Stimulated activated CD4-positive, alpha-beta T cell treated with anti-CD3 and anti-CD28 coated beads, TNF-alpha, amount 100 ng/mL, for 24 hours (primary cell): ENCODE results near the gene M1AP.

Experiments used
- DNase-seq, 3 experiments: peaks; one replicate each; pipeline ENCODE4 v3.0.0-alpha.2; 2020; ENCODE audit warnings: low read depth in 3 of 3

M1AP gene

GRCh38 chr2:74546004-74546403 lies 102.1 kb downstream of the M1AP start:
- DNase-seq: no peak

GRCh38 chr2:74544634-74545033 lies 103.5 kb downstream of the M1AP start:
- DNase-seq: no peak

GRCh38 chr2:74542978-74543377 lies 105.2 kb downstream of the M1AP start:
- DNase-seq: no peak

- no peak for DNase-seq
Measured at GRCh38 chr2:74540291-74540690, 107.8 kb downstream of the M1AP start.

- no peak for DNase-seq
Measured at GRCh38 chr2:74538881-74539339, 109.2 kb downstream of the M1AP start.

DNA sequence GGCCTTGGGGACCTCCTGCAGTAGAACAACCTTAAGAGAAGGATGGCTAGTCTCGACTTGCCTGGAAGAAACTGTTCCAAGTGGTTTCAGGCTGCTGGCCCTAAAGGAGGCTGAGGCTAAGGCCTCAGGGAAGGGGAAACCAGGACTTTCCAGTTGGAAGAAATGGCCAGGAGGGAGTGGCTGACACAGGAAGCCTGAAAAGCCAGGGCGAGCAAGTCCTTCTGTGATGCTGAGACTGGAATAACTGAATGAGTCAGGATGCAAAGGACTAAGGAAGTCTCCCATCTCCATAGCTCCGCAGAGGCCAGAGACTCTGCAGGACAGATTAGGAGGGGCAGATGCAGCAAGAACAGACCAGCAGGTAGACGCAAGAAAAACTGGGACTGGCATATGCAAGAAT lies 111.0 kb downstream of the M1AP start:
- no peak for DNase-seq

GRCh38 chr2:74536166-74536950 lies 111.8 kb downstream of the M1AP start:
- no peak for DNase-seq

DNA sequence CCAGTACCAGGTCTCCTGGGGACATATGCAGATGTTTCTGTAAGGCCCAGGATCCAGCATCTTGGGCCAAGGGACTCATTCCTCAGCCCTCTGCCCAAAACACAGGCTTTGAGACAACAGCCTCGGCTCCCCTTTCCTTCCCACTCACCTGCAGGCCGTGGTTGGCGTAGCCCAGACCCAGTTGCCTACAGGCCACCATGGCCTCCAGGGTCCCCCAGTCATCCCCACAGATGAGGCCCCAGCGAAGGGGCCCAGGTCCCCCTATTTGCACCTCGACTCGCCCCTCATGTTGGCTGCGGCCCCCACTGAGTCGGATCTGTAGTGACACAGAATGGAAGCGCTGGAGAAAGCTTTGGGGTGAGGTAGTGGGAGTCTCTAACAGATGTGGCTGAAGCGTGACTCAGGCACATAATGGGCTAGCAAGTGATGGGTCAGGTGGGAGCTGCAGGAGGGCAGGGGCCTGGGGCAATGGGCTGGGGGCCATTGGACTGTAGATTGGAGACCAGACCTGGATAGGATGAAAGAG lies 112.6 kb downstream of the M1AP start:
- DNase-seq: no peak

- no peak for DNase-seq
Measured at GRCh38 chr2:74534411-74534810, 113.7 kb downstream of the M1AP start.

DNA sequence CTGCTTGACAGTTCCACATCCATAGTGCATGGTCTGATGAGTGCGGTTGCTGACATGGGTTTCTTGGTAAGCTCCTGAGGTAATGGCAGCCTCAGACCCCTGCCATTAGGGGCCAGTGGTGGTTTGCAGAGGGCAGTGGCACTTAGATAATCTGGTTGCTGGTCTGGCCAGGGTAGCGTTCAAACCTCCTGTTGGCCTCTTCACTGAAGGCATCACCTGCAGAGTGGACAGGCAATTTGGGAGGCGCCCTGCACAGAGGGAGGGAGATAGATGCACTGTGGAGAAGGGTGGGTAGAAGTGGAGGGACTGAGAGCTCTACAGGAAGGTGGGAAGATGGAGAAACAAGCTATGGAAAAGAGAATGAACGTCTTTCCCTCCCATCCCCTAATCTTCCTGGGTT lies 114.7 kb downstream of the M1AP start:
- no peak for DNase-seq

DNA sequence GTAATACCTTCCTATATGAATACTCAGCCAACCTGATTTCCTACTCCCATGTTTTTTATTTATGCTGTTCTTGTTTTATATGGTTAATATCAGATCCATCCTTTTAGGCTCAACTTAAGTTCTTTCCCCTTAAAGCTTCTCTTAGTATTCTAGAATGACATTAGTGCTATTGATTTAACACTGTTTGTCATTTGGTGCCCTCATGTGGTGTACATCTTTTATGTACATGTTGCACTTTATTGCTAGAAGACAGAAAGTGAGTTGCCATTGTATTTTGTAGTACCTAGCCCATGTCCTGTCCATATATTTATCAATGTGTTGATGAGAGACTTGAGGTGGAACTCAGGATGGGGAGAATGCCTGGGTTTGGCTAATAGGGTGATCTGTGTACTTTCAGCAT lies 115.9 kb downstream of the M1AP start:
- DNase-seq: no peak

DNA sequence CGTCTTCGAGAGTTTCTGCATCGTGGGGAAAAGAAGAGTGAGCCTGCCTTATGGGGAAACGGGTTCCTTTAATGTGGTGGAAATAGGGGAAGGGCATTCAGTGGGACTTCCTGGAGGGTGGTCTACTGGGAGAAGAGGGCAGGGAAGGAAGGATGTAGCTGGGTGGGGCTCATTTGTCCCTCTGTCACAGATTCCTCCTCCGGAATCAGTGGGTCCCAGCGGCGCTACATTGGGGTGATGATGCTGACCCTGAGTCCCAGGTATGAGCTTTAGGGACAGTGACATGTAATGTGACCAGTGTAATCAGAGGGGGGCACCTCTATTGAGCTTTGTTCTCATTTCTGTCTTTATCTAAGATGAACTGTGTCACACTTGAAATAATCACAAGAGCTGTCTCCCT lies 116.5 kb downstream of the M1AP start:
- no peak for DNase-seq

DNA sequence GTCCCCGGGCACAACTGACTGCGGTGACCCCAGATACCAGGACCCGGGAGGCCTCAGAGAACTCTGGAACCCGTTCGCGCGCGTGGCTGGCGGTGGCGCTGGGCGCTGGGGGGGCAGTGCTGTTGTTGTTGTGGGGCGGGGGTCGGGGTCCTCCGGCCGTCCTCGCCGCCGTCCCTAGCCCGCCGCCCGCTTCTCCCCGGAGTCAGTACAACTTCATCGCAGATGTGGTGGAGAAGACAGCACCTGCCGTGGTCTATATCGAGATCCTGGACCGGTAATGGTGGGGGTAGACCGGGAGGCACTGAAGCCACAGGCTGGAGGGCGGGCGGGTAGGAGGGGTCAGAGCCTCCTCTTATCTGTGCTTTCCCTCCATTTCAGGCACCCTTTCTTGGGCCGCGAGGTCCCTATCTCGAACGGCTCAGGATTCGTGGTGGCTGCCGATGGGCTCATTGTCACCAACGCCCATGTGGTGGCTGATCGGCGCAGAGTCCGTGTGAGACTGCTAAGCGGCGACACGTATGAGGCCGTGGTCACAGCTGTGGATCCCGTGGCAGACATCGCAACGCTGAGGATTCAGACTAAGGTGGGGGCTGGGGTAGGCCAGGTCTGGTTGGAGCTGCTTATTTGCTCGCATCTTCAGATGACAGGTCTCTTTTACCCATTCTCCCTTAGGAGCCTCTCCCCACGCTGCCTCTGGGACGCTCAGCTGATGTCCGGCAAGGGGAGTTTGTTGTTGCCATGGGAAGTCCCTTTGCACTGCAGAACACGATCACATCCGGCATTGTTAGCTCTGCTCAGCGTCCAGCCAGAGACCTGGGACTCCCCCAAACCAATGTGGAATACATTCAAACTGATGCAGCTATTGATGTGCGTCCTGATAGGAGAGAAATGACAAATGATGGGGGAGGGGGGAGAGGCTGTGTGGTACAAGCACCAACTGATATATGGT lies 117.6 kb downstream of the M1AP start:
- DNase-seq: peak in 1 of 3 experiments; percentile 46

DNA sequence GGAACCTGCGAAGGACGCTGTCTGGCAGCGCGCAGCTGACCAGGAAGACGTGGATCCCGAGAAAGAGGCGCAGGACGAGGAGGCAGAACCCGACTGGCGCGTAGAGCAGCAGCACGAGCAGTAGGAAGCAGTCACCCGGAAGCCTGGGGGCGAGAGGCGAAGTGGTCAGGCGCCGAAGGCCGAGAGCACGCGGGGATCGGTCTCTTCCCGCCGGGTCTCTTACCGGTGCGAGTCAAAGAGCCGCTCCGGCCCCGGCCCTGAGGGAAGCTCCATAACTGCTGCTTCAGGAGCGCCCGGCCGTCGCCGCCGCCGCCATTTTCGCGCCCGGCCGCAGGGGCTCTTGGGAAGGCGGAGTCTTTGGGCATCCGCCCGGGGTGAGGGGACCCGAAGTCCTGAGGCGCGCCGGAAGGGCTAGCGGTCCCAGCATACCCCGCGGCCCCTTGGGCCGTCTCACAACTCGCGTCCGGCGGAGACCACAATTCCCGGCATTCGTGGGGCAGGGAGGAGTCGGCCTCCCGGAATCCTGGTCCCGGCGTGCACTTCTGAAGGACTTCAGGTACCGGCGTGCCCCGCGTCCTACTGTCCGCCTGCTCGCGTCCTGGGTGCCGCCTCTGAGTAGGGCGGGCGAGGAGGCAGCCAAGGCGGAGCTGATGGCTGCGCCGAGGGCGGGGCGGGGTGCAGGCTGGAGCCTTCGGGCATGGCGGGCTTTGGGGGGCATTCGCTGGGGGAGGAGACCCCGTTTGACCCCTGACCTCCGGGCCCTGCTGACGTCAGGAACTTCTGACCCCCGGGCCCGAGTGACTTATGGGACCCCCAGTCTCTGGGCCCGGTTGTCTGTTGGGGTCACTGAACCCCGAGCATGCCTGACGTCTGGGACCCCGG lies 118.5 kb downstream of the M1AP start, which contains the start of the genes AUP1 and HTRA2:
TSS of gene AUP1 (minus strand) at position 350 of the 882 bp plus-strand sequence. CDS start at position 273, 77 bp downstream.
TSS of gene HTRA2 (plus strand) at position 577 of the 882 bp plus-strand sequence. CDS start at position 651, 74 bp downstream.
- DNase-seq: peak; percentile 84 to 96 (median 87)

DNA sequence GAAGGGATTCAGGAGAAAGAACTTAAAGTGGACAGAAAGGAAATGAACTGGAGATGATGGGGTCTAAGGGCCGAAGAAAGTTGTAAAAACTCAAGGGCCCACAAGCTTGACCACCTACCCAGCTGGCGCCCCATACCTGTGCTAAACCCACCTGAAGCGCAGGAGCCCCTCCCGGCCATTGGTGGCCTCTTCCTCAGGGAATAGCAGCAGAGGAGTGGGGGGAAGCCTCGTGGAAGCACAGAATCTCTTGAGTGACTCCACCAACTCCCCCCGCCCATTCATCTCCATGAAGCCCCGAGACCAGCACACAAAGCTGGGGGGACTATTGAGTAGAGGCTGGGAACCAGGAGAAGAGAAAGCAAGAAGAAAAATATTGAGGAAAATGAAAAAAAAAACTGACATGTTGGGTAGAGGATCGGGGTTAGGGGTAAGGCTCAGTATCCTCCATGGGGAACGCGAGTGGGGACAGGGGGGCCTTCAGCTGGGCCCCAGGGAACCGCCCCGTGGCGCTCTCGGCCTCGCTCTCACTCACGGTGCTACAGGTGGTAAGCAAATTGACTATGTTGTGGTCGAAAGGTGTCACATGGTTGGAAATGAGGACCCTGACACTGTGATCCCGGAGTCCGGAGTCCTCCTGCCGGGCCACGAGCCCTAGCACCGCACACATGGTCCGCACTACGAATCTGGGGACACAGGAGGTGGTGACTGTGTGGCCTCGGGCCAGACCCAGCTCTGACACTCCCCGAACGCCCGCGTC lies 119.4 kb downstream of the M1AP start:
- no peak for DNase-seq

GRCh38 chr2:74527741-74528140 lies 120.4 kb downstream of the M1AP start:
- DNase-seq: no peak

DNA sequence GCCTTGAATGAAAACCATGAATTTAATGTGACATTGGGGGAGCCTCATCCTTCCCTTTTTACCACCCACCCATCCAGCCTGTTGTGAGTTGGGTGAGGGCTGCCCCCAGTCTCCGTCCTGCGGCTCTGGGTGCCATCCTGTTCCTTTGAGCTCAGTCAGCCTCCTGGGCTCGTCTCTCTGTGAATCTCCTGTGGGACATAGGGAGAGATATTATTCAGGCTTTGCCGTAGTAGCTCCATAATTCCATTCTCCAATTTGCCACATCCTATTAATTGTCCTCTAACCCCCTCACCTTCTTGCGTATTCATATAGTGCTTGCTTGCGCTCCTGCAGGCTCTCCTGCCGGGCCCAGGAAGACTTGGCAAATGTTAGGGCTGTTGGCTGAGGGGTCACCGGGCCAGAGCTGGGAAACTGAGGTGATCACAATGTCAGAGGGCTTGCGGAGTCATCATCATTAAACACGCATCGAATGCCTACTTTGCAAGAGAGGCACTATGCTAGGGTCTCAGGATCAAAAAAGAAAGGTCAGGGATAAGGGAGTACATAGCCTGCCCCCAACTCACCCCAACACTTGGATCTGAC lies 121.4 kb downstream of the M1AP start:
- DNase-seq: no peak

- DNase-seq: no peak
Measured at GRCh38 chr2:74525717-74526648, 122.1 kb downstream of the M1AP start, which contains the start of gene DQX1. Gene DQX1, minus strand, starts transcription at chr2:74526231. Its CDS starts 502 bp downstream, at chr2:74525729.
